Measurements from ENCODE around the gene BAK1. TPM values are rescaled to one million over a fixed set of nuclear protein-coding genes. Genes with fewer than 3 reads are reported as not detected.

The BAK1 gene
- total RNA-seq, 1 donor = 13.8 TPM

DNA sequence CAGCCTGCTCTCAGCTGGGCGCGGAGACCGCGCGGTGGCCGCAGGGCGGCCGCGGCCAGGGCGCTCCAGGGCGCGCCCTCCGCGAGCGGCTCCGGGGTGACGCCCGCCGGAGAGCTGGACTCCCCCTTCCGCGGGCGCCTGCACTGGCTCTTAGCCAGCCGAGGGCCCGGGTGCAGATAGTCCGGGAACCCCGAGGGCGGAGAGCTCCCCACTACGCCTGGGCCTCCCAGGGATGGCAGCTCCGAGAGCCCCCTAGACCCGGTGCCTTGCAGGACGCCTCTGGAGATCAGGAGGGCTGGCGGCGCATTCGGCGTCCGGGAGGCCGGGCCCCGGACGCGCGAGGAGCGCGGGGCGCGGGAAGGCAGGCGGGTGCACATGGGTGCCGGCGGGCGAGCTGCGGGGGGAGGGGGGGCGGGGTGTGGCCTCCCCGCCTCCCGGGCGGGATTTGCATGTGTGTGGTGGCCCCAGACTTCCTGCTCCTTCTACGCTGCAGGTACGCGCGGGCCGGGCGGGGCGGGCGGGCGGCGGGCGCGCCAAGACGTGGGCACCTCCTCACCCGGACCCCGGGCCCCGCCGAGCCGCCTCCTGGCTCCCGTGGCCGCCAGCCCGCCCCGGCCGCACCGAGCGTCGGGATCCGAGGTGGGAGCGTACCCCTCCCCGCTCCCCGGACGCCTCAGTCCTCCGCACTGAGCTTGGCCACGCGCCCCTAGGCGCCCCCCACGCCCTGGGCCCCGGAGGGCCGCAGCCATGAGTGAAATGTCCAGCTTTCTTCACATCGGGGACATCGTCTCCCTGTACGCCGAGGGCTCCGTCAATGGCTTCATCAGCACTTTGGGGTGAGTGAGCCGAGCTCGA, 41.0 kb upstream of the BAK1 start, which contains the start of gene ITPR3:
TSS of gene ITPR3 (plus strand) at position 467 of the 855 bp plus-strand sequence. CDS start at position 748, 281 bp downstream.
- no peaks in the 10 kb centered on the region for H3K36me3 ChIP-seq (ENCODE audit: insufficient read depth, low read length)
- peak; percentile 97 for DNase-seq (ENCODE audit: insufficient read length, low spot score, missing footprints)
- H3K9me3 ChIP-seq (ENCODE audit: low read depth, low read length) = no peaks in the 10 kb centered on the region
- H3K4me1 ChIP-seq (ENCODE audit: insufficient read depth, low read length) = peaks cover 11% of the 10 kb centered on the region
- peak within 1 kb of the TSS; percentile 89 for H3K4me2 ChIP-seq (ENCODE audit: insufficient read depth, low read length)
- no peaks in the 10 kb centered on the region for H4K20me1 ChIP-seq (ENCODE audit: insufficient read depth, low read length)
- peak within 1 kb of the TSS; percentile 76 for H2AFZ ChIP-seq (ENCODE audit: low read length)
- peak within 1 kb of the TSS; percentile 84 for H3K4me3 ChIP-seq (ENCODE audit: insufficient read depth, low read length)
- TF ChIP-seq CTCF (IDR thresholded peaks at IDR 0.05; ENCODE audit: extremely low read depth, low read depth, low read length) = no peak
- H3K27me3 ChIP-seq (ENCODE audit: insufficient read depth, low read length) = no peaks in the 10 kb centered on the region
- H3K27ac ChIP-seq (ENCODE audit: low read depth, low read length) = peak within 1 kb of the TSS; percentile 32
- H3K79me2 ChIP-seq (ENCODE audit: insufficient read depth, low read length) = peaks cover 45% of the 10 kb centered on the region

DNA sequence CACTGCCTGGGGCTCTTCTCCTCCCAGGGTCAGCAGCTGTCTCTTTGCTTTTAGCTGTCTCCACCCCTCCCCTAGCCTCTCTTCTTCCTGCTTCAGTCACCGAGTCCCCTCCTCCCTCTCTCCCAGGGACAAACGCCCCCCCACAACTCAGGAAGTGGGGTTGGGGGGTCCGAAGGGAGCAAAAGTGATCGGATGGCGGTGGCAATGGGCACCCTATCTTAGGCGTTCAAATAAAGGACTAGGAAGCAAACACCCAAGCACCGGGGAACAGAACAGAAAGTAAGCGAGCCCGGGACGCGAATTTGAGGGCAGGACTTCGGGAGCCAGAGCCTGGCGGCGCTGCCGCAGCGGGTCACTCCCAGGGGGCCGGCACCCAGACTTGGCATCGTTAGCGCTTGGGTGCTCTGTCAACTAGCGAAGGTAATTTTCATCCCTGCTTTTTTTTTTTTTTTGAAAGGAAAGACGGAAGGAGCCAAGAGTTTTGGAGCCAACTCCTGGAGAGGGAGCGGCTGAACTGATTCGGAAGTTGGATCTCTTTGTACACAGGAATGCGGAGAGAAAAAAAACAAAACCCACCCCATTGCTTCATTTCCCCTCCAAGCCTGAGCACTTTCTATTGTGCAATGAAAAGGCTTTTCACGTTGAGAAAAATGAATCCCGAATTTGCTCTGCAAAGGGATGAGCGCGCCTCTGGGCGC, 40.2 kb upstream of the BAK1 start:
- TF ChIP-seq CTCF (IDR thresholded peaks at IDR 0.05; ENCODE audit: extremely low read depth, low read depth, low read length) = no peak
- H3K4me1 ChIP-seq (ENCODE audit: insufficient read depth, low read length) = peaks cover 11% of the 10 kb centered on the region
- no peaks in the 10 kb centered on the region for H3K36me3 ChIP-seq (ENCODE audit: insufficient read depth, low read length)
- H3K4me3 ChIP-seq (ENCODE audit: insufficient read depth, low read length) = peak overlapping the region; percentile 84
- no peaks in the 10 kb centered on the region for H4K20me1 ChIP-seq (ENCODE audit: insufficient read depth, low read length)
- peak overlapping the region; percentile 89 for H3K4me2 ChIP-seq (ENCODE audit: insufficient read depth, low read length)
- H3K27ac ChIP-seq (ENCODE audit: low read depth, low read length) = peak overlapping the region; percentile 32
- H3K79me2 ChIP-seq (ENCODE audit: insufficient read depth, low read length) = peaks cover 37% of the 10 kb centered on the region
- H2AFZ ChIP-seq (ENCODE audit: low read length) = peak overlapping the region; percentile 73
- DNase-seq (ENCODE audit: insufficient read length, low spot score, missing footprints) = peak; percentile 89
- no peaks in the 10 kb centered on the region for H3K9me3 ChIP-seq (ENCODE audit: low read depth, low read length)
- H3K27me3 ChIP-seq (ENCODE audit: insufficient read depth, low read length) = no peaks in the 10 kb centered on the region

- Histone ChIP-seq H3K4me1 (ENCODE audit: insufficient read depth, low read length) (peaks cover 16% of the 10 kb centered on the region), H3K36me3 (ENCODE audit: insufficient read depth, low read length) (no peaks in the 10 kb centered on the region), H3K27me3 (ENCODE audit: insufficient read depth, low read length) (no peaks in the 10 kb centered on the region), H2AFZ (ENCODE audit: low read length) (no peak overlapping the region), H4K20me1 (ENCODE audit: insufficient read depth, low read length) (no peaks in the 10 kb centered on the region), H3K27ac (ENCODE audit: low read depth, low read length) (no peak overlapping the region), H3K4me3 (ENCODE audit: insufficient read depth, low read length) (no peak overlapping the region), H3K4me2 (ENCODE audit: insufficient read depth, low read length) (no peak overlapping the region), H3K9me3 (ENCODE audit: low read depth, low read length) (no peaks in the 10 kb centered on the region), H3K79me2 (ENCODE audit: insufficient read depth, low read length) (peaks cover 29% of the 10 kb centered on the region)
- DNase-seq (ENCODE audit: insufficient read length, low spot score, missing footprints) = peak; percentile 71
- peak; percentile 7 for TF ChIP-seq CTCF (IDR thresholded peaks at IDR 0.05; ENCODE audit: extremely low read depth, low read depth, low read length)
These were observed 39.2 kb upstream of the BAK1 start for GRCh38 chr6:33619166-33619840.

Measured in osteoblast (primary cell).